Neural progenitor cell (in vitro differentiated cells): Measurements from ENCODE around the gene BRDT.

Source experiments
- EZH2phosphoT487 ChIP-seq: fragments of 200-600 bp; sonication (generic); IDR thresholded peaks from 2 replicates; pipeline ENCODE4 v1.6.1; 2017; ENCODE audit warnings: antibody characterized with exemption
- TF ChIP-seq, protein P1 (sequence below): fragments of 200-600 bp; sonication (generic); IDR thresholded peaks from 2 replicates; pipeline ENCODE4 v1.5.1; 2017; ENCODE audit warnings: antibody characterized with exemption, mild to moderate bottlenecking

DNA sequence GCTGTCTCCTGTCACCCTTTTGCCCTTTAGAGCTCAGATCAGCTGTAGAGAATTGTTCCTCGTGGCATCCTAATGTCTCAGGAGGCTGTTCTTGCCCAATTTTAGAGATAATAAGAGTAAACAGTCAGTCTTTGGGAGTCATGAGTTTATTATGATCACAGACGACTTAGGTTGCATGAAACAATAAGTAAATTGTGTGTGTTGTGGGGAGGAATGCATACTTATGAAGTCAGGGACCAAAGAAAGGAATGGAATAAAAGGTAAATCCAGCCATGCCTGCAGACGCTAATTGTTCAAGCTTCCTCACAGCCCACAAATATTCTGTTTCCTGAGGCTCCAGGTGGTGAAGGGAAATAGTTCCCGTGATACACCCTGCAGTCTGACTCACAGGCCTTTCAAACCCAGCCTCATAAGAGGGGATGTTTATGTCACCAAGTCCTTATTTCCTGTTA lies 81.5 kb downstream of the BRDT start:
- TF ChIP-seq, protein P1, sequence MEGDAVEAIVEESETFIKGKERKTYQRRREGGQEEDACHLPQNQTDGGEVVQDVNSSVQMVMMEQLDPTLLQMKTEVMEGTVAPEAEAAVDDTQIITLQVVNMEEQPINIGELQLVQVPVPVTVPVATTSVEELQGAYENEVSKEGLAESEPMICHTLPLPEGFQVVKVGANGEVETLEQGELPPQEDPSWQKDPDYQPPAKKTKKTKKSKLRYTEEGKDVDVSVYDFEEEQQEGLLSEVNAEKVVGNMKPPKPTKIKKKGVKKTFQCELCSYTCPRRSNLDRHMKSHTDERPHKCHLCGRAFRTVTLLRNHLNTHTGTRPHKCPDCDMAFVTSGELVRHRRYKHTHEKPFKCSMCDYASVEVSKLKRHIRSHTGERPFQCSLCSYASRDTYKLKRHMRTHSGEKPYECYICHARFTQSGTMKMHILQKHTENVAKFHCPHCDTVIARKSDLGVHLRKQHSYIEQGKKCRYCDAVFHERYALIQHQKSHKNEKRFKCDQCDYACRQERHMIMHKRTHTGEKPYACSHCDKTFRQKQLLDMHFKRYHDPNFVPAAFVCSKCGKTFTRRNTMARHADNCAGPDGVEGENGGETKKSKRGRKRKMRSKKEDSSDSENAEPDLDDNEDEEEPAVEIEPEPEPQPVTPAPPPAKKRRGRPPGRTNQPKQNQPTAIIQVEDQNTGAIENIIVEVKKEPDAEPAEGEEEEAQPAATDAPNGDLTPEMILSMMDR, result no peak
- TF ChIP-seq EZH2phosphoT487, result no peak
